ENCODE measurements around the gene C1QTNF8. TPM values are rescaled to one million over a fixed set of nuclear protein-coding genes. Genes with fewer than 3 reads are reported as not detected.

C1QTNF8 gene
- total and polyA plus RNA-seq, 4 donors: not detected

DNA sequence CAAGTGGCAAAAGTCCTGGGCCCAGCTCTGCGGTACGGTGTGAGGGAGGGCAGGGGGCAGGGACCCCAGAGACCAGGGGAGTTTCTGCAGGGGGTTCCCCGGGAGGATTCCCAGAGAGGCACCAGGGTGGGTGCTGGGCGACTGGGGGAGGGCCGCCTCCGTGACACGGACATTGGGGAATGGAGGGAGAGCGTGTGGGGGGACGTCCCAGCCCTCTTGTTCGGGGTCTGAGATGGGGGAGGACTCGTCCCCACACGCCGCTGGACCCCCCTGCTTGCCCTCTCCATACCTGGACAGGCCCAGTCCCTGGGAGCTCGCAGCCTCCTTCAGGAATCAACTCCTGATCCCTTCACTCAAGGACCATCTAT is 26.3 kb upstream of the C1QTNF8 start:
- H3K27me3 ChIP-seq (ENCODE audit: control insufficient read depth in 4 of 4, insufficient read depth in 4 of 4, low read length in 3 of 4): peaks cover 0 to 3% (median 0%) of the 10 kb centered on the region in 4 donors
- no peak overlapping the region for H3K9ac ChIP-seq (ENCODE audit: low read depth in 1 of 2, low read length in 2 of 2)
- H3K36me3 ChIP-seq (ENCODE audit: control insufficient read depth in 4 of 4, insufficient read depth in 3 of 4, low read depth in 1 of 4, low read length in 3 of 4): no peaks in the 10 kb centered on the region
- no peaks in the 10 kb centered on the region for H3K9me3 ChIP-seq (ENCODE audit: control insufficient read depth in 4 of 4, low read length in 3 of 4)
- 90% methylated on average over 14 of the region's 14 CpGs for whole genome bisulfite sequencing
- no peak overlapping the region for H3K27ac ChIP-seq (ENCODE audit: low read depth in 1 of 2, low read length in 2 of 2)
- DNase-seq (ENCODE audit: low spot score): no peak
- TF ChIP-seq GABPA (IDR thresholded peaks at IDR 0.05 in 1 of 2, conservative IDR thresholded peaks at IDR 0.05 in 1 of 2) (no peak), YY1 (IDR thresholded peaks at IDR 0.05) (no peak), FOXA2 (IDR thresholded peaks at IDR 0.05) (no peak), SP1 (IDR thresholded peaks at IDR 0.05) (no peak), RAD21 (IDR thresholded peaks at IDR 0.05) (no peak)
- TF ChIP-seq, protein P1, sequence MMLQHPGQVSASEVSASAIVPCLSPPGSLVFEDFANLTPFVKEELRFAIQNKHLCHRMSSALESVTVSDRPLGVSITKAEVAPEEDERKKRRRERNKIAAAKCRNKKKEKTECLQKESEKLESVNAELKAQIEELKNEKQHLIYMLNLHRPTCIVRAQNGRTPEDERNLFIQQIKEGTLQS (IDR thresholded peaks at IDR 0.05): no peak
- H3K4me3 ChIP-seq (ENCODE audit: low read depth in 1 of 3, low read length in 3 of 3): no peak overlapping the region
- H3K4me1 ChIP-seq (ENCODE audit: control insufficient read depth in 4 of 4, insufficient read depth in 4 of 4, low read length in 3 of 4): no peaks in the 10 kb centered on the region

DNA sequence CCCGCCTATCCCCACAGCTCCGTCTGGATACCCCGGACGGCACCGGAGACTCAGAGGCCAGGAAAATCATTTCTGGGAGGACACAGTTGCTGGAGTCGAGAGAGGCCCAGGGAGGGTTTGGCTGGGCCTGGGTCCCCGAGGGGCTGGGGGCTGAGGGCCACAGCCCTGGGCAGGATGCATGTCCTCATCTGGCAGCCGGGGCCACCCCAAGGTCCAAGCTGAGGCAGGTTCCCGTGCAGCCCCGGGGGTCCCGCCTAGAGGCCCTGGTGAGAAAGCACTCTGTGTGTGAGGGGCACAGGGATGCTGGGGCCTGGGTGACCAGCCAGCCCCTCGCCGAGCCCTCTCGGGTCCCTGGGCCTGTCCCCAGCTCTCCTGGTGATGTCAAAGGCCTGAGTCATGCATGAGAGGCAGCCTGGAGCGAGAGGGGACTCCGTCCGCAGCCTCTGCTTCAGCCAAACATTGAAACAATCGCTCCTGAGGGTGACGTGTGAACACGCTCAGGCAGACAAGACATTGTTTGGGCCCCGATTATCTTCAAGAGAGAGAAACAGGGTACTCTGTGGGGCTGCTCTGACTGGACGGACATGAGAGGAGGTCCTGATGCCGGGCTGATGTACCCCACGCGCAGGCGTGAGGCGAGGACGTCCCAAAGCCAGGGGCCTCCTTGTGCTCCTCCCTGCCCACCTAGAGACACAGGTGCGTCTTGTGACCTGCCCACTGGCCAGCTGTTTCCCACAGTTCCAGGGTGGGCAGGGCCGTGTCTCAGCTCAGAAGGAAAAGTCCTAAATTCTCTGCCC is 25.8 kb upstream of the C1QTNF8 start:
- Histone ChIP-seq H3K27me3 (ENCODE audit: control insufficient read depth in 4 of 4, insufficient read depth in 4 of 4, low read length in 3 of 4) (peaks cover 0 to 3% (median 0%) of the 10 kb centered on the region in 4 donors), H3K9ac (ENCODE audit: low read depth in 1 of 2, low read length in 2 of 2) (no peak overlapping the region), H3K36me3 (ENCODE audit: control insufficient read depth in 4 of 4, insufficient read depth in 3 of 4, low read depth in 1 of 4, low read length in 3 of 4) (no peaks in the 10 kb centered on the region), H3K4me1 (ENCODE audit: control insufficient read depth in 4 of 4, insufficient read depth in 4 of 4, low read length in 3 of 4) (no peaks in the 10 kb centered on the region), H3K9me3 (ENCODE audit: control insufficient read depth in 4 of 4, low read length in 3 of 4) (no peaks in the 10 kb centered on the region), H3K27ac (ENCODE audit: low read depth in 1 of 2, low read length in 2 of 2) (no peak overlapping the region), H3K4me3 (ENCODE audit: low read depth in 1 of 3, low read length in 3 of 3) (no peak overlapping the region)
- DNase-seq (ENCODE audit: low spot score): no peak
- WGBS: 85% methylated on average over 30 of the region's 30 CpGs
- TF ChIP-seq EGR1 (IDR thresholded peaks at IDR 0.05; ENCODE audit: low read depth in 2 of 2) (no peak), RAD21 (IDR thresholded peaks at IDR 0.05) (no peak)

DNA sequence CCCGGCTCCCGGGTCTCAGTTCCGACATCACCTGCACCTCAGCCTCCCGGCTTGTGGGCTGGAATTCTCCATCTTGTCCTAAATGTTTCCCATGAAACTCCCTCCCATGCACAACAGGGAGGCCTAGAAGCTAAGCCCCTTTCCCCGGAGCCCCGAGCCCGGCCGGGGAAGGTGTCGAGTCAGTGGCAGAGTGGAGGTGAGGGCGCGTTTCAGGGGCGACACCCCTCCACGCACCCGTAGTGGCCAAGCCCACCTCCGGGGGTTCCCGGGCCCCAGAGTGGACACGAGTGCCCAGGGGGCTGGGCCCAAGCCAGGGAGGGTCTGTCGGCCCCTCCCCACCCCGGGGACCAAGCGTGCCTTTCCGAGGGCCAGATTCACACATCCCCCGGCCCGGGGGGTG is 25.0 kb upstream of the C1QTNF8 start:
- Histone ChIP-seq H3K27me3 (ENCODE audit: control insufficient read depth in 4 of 4, insufficient read depth in 4 of 4, low read length in 3 of 4) (peaks cover 0 to 3% (median 0%) of the 10 kb centered on the region in 4 donors), H3K36me3 (ENCODE audit: control insufficient read depth in 4 of 4, insufficient read depth in 3 of 4, low read depth in 1 of 4, low read length in 3 of 4) (no peaks in the 10 kb centered on the region), H3K9me3 (ENCODE audit: control insufficient read depth in 4 of 4, low read length in 3 of 4) (no peaks in the 10 kb centered on the region), H3K4me3 (ENCODE audit: low read depth in 1 of 3, low read length in 3 of 3) (no peak overlapping the region), H3K9ac (ENCODE audit: low read depth in 1 of 2, low read length in 2 of 2) (no peak overlapping the region), H3K4me1 (ENCODE audit: control insufficient read depth in 4 of 4, insufficient read depth in 4 of 4, low read length in 3 of 4) (no peaks in the 10 kb centered on the region), H3K27ac (ENCODE audit: low read depth in 1 of 2, low read length in 2 of 2) (no peak overlapping the region)
- 83% methylated on average over 23 of the region's 23 CpGs for WGBS
- no peak for DNase-seq (ENCODE audit: low spot score)
- TF ChIP-seq, protein P1 (IDR thresholded peaks at IDR 0.05): no peak
- TF ChIP-seq FOXA1 (IDR thresholded peaks at IDR 0.05) (no peak), SP1 (IDR thresholded peaks at IDR 0.05) (no peak), TAF1 (conservative IDR thresholded peaks at IDR 0.05) (no peak), HNF4A (conservative IDR thresholded peaks at IDR 0.05) (no peak), JUND (IDR thresholded peaks at IDR 0.05) (no peak), EGR1 (IDR thresholded peaks at IDR 0.05; ENCODE audit: low read depth in 2 of 2) (no peak), RAD21 (IDR thresholded peaks at IDR 0.05) (no peak), GABPA (IDR thresholded peaks at IDR 0.05 in 1 of 2, conservative IDR thresholded peaks at IDR 0.05 in 1 of 2) (no peak), MAX (IDR thresholded peaks at IDR 0.05) (no peak), RXRA (IDR thresholded peaks at IDR 0.05) (no peak), HNF4G (IDR thresholded peaks at IDR 0.05) (no peak), ZBTB33 (IDR thresholded peaks at IDR 0.05) (no peak), NR2F2 (IDR thresholded peaks at IDR 0.05) (no peak), FOXA2 (IDR thresholded peaks at IDR 0.05) (no peak), YY1 (IDR thresholded peaks at IDR 0.05) (no peak)
- TF ChIP-seq, protein P2, sequence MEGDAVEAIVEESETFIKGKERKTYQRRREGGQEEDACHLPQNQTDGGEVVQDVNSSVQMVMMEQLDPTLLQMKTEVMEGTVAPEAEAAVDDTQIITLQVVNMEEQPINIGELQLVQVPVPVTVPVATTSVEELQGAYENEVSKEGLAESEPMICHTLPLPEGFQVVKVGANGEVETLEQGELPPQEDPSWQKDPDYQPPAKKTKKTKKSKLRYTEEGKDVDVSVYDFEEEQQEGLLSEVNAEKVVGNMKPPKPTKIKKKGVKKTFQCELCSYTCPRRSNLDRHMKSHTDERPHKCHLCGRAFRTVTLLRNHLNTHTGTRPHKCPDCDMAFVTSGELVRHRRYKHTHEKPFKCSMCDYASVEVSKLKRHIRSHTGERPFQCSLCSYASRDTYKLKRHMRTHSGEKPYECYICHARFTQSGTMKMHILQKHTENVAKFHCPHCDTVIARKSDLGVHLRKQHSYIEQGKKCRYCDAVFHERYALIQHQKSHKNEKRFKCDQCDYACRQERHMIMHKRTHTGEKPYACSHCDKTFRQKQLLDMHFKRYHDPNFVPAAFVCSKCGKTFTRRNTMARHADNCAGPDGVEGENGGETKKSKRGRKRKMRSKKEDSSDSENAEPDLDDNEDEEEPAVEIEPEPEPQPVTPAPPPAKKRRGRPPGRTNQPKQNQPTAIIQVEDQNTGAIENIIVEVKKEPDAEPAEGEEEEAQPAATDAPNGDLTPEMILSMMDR (IDR thresholded peaks at IDR 0.05; ENCODE audit: low read depth, low read length, missing input control): no peak
- TF ChIP-seq, protein P3, sequence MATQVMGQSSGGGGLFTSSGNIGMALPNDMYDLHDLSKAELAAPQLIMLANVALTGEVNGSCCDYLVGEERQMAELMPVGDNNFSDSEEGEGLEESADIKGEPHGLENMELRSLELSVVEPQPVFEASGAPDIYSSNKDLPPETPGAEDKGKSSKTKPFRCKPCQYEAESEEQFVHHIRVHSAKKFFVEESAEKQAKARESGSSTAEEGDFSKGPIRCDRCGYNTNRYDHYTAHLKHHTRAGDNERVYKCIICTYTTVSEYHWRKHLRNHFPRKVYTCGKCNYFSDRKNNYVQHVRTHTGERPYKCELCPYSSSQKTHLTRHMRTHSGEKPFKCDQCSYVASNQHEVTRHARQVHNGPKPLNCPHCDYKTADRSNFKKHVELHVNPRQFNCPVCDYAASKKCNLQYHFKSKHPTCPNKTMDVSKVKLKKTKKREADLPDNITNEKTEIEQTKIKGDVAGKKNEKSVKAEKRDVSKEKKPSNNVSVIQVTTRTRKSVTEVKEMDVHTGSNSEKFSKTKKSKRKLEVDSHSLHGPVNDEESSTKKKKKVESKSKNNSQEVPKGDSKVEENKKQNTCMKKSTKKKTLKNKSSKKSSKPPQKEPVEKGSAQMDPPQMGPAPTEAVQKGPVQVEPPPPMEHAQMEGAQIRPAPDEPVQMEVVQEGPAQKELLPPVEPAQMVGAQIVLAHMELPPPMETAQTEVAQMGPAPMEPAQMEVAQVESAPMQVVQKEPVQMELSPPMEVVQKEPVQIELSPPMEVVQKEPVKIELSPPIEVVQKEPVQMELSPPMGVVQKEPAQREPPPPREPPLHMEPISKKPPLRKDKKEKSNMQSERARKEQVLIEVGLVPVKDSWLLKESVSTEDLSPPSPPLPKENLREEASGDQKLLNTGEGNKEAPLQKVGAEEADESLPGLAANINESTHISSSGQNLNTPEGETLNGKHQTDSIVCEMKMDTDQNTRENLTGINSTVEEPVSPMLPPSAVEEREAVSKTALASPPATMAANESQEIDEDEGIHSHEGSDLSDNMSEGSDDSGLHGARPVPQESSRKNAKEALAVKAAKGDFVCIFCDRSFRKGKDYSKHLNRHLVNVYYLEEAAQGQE (IDR thresholded peaks at IDR 0.05): no peak

All from liver (tissue), 9 donors.